Liver (tissue), 2 donors: ENCODE data around the gene INSYN2B.

Experiments
- EGR1 ChIP-seq, 2 donors: IDR thresholded peaks; 2 replicates each; pipeline ENCODE4 v1.6.1; 2016 to 2018; ENCODE audit warnings: antibody characterized with exemption in 2 of 2, low read depth in 2 of 2
- JUND ChIP-seq, 2 donors: IDR thresholded peaks; 2 replicates each; pipeline ENCODE4 v1.6.1; 2016; ENCODE audit warnings: antibody characterized with exemption in 2 of 2
- REST ChIP-seq: IDR thresholded peaks from 2 replicates; pipeline ENCODE4 v1.6.1; 2016; ENCODE audit warnings: antibody characterized with exemption, mild to moderate bottlenecking
- SP1 ChIP-seq: IDR thresholded peaks from 2 replicates; pipeline ENCODE4 v1.6.1; 2018; ENCODE audit warnings: antibody characterized with exemption, mild to moderate bottlenecking
- donor health status: healthy.

DNA sequence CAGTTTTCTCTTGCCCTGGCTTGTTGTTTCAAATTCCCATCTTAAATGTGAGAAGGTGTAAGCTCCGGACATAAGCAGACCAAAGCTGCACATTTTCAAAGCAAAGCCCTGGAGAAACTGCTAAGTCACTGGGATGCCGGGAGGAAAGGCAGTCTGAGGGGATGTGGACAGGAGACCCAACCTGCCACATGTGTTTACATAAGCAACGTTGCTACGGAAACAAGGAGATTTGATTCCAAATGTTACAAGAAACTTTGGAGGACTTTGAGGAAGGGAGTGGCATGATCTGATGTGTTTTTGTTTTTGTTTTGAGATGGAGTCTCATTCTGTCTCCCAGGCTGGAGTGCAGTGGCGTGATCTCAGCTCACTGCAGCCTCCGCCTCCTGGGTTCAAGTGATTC, 25.7 kb upstream of the INSYN2B start:
- TF ChIP-seq JUND (IDR thresholded peaks at IDR 0.05) (no peak), REST (no peak), SP1 (no peak), EGR1 (IDR thresholded peaks at IDR 0.05; ENCODE audit: low read depth in 2 of 2) (no peak)
